Measurements from ENCODE around the gene TTC39B. TPM values are rescaled to one million over a fixed set of nuclear protein-coding genes. Genes with fewer than 3 reads are reported as not detected.

Gene TTC39B
- total RNA-seq, 6 donors from 2014 or later, result 16.7 to 35.7 (median 29.9) TPM

DNA sequence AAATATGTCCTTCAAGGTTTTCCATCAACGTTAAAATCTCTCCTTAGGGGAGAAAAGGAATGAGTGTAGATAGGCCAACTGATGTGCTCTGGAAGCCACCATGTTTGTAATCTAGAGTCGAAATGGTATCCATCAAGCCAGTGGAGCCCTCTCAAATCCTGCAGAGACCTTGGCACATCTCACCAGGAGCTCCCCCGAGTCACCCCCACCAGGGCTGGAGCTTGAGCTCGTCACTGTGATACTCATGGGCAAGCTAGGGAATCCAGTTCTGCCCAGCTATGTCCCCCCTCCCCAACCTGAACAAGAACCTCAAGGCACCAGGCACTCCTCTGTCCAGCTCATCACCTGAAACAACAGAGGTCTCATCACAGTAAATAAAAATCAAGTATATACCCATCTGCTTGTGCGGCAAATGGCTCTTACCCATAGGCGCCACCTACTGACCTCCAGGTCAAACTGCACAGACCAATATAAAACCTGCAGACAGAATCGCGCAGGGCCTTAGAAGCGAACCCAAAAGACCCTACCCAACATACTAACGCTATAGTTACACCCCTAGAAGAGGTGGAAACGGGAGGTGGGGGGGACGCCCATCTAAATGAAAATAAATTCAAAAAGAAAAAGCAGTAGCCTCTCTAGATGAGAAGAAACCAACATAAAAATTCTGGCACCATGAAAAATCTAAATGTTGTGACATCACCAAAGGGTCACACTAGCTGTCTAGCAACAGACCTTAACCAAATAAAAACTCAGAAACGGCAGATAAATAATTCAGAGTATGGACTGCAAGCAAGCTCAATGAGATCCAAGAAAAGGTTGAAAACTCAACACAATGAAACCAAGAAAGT, 75.0 kb downstream of the TTC39B start:
- DNase-seq (no peak), ATAC-seq (ENCODE audit: low FRiP score in 2 of 2) (peak in 1 of 2 donors; percentile 38)
- H3K4me1 ChIP-seq, result peaks cover 0 to 7% (median 0%) of the 10 kb centered on the region in 4 donors
- no peaks in the 10 kb centered on the region for H3K36me3 ChIP-seq
- H3K9me3 ChIP-seq, result peaks cover 0 to 6% (median 2%) of the 10 kb centered on the region in 4 donors
- no peak overlapping the region for H3K4me3 ChIP-seq
- H3K27ac ChIP-seq, result no peak overlapping the region
- no peaks in the 10 kb centered on the region for H3K27me3 ChIP-seq
- no peak for TF ChIP-seq EP300 (IDR thresholded peaks at IDR 0.05)
- TF ChIP-seq, protein P1, sequence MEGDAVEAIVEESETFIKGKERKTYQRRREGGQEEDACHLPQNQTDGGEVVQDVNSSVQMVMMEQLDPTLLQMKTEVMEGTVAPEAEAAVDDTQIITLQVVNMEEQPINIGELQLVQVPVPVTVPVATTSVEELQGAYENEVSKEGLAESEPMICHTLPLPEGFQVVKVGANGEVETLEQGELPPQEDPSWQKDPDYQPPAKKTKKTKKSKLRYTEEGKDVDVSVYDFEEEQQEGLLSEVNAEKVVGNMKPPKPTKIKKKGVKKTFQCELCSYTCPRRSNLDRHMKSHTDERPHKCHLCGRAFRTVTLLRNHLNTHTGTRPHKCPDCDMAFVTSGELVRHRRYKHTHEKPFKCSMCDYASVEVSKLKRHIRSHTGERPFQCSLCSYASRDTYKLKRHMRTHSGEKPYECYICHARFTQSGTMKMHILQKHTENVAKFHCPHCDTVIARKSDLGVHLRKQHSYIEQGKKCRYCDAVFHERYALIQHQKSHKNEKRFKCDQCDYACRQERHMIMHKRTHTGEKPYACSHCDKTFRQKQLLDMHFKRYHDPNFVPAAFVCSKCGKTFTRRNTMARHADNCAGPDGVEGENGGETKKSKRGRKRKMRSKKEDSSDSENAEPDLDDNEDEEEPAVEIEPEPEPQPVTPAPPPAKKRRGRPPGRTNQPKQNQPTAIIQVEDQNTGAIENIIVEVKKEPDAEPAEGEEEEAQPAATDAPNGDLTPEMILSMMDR (IDR thresholded peaks at IDR 0.05), result peak in 2 of 6 experiments; percentile 10 to 13
- WGBS, 2 donors, result 61 to 74% methylated on average over 13 of the region's 13 CpGs

DNA sequence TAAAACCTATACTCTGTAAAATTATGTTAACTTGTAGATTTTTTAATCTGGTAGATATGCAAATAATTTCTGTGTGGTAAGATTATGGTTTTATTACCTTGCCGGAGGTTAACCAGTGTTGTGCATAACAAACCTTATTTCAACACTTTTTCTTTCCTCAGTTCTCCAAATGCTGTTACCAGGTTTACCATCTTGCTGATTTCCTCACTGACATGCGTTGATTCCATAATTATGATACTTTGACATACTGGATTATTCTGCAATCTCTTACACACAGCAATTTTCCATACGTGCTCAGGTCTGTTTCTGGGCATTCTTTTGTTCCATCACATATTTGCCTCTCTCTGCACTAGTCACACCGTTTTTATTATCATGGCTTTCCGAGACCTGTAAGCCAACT, 77.6 kb downstream of the TTC39B start:
- Histone ChIP-seq H3K27me3 (no peaks in the 10 kb centered on the region), H3K4me3 (no peak overlapping the region), H3K27ac (no peak overlapping the region), H3K4me1 (peaks cover 0 to 7% (median 0%) of the 10 kb centered on the region in 4 donors), H3K9me3 (no peaks in the 10 kb centered on the region), H3K36me3 (no peaks in the 10 kb centered on the region)
- TF ChIP-seq, protein P1 (IDR thresholded peaks at IDR 0.05), result no peak
- TF ChIP-seq POLR2AphosphoS5 (IDR thresholded peaks at IDR 0.05) (no peak), EP300 (IDR thresholded peaks at IDR 0.05) (no peak), POLR2A (IDR thresholded peaks at IDR 0.05) (no peak)
- DNase-seq (no peak), ATAC-seq (ENCODE audit: low FRiP score in 2 of 2) (no peak)
- WGBS, 2 donors, result 31 to 88% methylated on average over 5 of the region's 5 CpGs

DNA sequence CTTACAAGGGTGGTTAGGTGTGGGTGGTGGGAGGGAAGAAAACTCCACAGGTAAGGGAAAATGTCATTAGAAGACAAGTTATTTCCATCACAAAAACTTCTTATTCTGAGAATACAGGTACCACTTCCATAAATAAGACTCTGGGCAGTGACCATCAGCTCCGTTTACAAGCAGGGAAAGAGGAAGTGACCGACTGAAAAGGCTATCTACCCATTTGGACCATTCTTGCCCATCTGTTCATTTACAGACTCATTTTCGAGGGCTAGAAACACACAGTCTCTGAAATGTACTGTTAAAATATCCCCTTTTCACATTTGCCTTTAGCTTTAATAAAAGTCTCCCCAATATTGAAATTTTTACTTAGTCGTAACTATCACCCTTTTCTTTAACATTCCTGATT, 79.5 kb downstream of the TTC39B start:
- ATAC-seq (ENCODE audit: low FRiP score in 2 of 2), result no peak
- Histone ChIP-seq H3K4me1 (peaks cover 0 to 7% (median 0%) of the 10 kb centered on the region in 4 donors), H3K9me3 (no peaks in the 10 kb centered on the region), H3K36me3 (peaks cover 0 to 8% (median 0%) of the 10 kb centered on the region in 4 donors), H3K27me3 (no peaks in the 10 kb centered on the region), H3K4me3 (no peak overlapping the region), H3K27ac (no peak overlapping the region)
- WGBS, 2 donors, result 87 to 88% methylated on average over 4 of the region's 4 CpGs
- TF ChIP-seq EP300 (IDR thresholded peaks at IDR 0.05) (no peak), POLR2A (IDR thresholded peaks at IDR 0.05) (no peak), POLR2AphosphoS5 (IDR thresholded peaks at IDR 0.05) (no peak)
- TF ChIP-seq, protein P1 (IDR thresholded peaks at IDR 0.05), result no peak
- DNase-seq, result no peak

DNA sequence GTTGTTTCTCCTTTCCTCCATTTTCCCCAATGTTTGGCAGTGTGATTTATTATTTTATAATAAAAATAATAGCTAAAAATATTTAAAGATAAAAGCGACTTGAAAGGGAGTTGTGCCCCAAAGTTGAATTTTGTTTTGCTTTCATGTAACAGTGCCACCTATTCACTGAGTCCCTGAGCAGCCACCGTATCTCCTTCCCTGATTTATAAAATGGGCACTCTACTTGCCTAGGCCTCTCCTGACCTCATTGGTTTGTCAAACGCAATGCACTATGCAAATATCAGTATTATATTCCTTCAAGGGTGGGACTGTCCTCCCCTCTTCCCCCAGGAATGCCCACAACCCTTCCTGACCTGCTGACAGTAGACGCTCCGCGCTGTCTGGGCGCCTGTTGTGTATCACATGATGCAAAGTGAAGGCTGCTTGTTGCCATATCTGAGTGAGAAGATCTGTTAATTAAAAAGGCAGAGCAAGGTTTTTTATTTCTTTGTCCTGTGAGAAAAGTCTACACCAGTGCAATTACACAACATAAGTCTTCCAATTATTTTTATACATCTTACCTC, 81.4 kb downstream of the TTC39B start:
- DNase-seq, result no peak
- ATAC-seq (ENCODE audit: low FRiP score in 2 of 2), result no peak
- H3K36me3 ChIP-seq, result peaks cover 0 to 8% (median 0%) of the 10 kb centered on the region in 4 donors
- no peaks in the 10 kb centered on the region for H3K27me3 ChIP-seq
- no peaks in the 10 kb centered on the region for H3K9me3 ChIP-seq
- TF ChIP-seq POLR2AphosphoS5 (IDR thresholded peaks at IDR 0.05) (no peak), EP300 (IDR thresholded peaks at IDR 0.05) (no peak), POLR2A (IDR thresholded peaks at IDR 0.05) (no peak)
- TF ChIP-seq, protein P1 (IDR thresholded peaks at IDR 0.05), result no peak
- H3K4me1 ChIP-seq, result peaks cover 0 to 7% (median 0%) of the 10 kb centered on the region in 4 donors
- no peak overlapping the region for H3K4me3 ChIP-seq
- no peak overlapping the region for H3K27ac ChIP-seq
- 92 to 94% methylated on average over 7 of the region's 7 CpGs for WGBS, 2 donors
